ENCODE data around the gene VPS13A.
A peak's percentile ranks its signal among the peaks of the same experiment; 100 is the strongest.

VPS13A gene

GRCh38 chr9:77177143-77177893 is at the start of gene VPS13A:
TSS of gene VPS13A (plus strand) at chr9:77177534. CDS start at chr9:77177705, 171 bp downstream.
- H3F3A ChIP-seq (ENCODE audit: insufficient read depth, low read length) = peaks cover 6% of the 10 kb centered on the region; the same call in 1 of the 2 replicates
- H3K27ac ChIP-seq (ENCODE audit: low read depth, low read length, poor library complexity, severe bottlenecking) = peak within 1 kb of the TSS; percentile 67
- no peaks in the 10 kb centered on the region for H4K20me1 ChIP-seq (ENCODE audit: insufficient read depth, low read length)
- H3K79me2 ChIP-seq (ENCODE audit: insufficient read depth, low read length) = peaks cover 42% of the 10 kb centered on the region
- H3K27me3 ChIP-seq (ENCODE audit: insufficient read depth, low read length) = no peaks in the 10 kb centered on the region
- H3K4me3 ChIP-seq (ENCODE audit: low read depth, low read length, poor library complexity, severe bottlenecking) = peak within 1 kb of the TSS; percentile 76
- H3K36me3 ChIP-seq (ENCODE audit: insufficient read depth, low read length) = no peaks in the 10 kb centered on the region
- peak within 1 kb of the TSS; percentile 79 for H3K9ac ChIP-seq (ENCODE audit: low read length)
- H3K9me2 ChIP-seq (ENCODE audit: low read depth, low read length) = no peaks in the 10 kb centered on the region
- H3K9me3 ChIP-seq (ENCODE audit: low read length) = no peaks in the 10 kb centered on the region
- H2AFZ ChIP-seq (ENCODE audit: low read length) = peak within 1 kb of the TSS; percentile 72; the same call in 1 of the 2 replicates
- TF ChIP-seq EZH2 (IDR thresholded peaks at IDR 0.05; ENCODE audit: borderline replicate concordance, low read length) = no peak
- TF ChIP-seq, protein P1, sequence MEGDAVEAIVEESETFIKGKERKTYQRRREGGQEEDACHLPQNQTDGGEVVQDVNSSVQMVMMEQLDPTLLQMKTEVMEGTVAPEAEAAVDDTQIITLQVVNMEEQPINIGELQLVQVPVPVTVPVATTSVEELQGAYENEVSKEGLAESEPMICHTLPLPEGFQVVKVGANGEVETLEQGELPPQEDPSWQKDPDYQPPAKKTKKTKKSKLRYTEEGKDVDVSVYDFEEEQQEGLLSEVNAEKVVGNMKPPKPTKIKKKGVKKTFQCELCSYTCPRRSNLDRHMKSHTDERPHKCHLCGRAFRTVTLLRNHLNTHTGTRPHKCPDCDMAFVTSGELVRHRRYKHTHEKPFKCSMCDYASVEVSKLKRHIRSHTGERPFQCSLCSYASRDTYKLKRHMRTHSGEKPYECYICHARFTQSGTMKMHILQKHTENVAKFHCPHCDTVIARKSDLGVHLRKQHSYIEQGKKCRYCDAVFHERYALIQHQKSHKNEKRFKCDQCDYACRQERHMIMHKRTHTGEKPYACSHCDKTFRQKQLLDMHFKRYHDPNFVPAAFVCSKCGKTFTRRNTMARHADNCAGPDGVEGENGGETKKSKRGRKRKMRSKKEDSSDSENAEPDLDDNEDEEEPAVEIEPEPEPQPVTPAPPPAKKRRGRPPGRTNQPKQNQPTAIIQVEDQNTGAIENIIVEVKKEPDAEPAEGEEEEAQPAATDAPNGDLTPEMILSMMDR (IDR thresholded peaks at IDR 0.05; ENCODE audit: low read length) = peak; percentile 39; the same call in 1 of the 2 replicates
- H3K4me2 ChIP-seq (ENCODE audit: low read length) = peak within 1 kb of the TSS; percentile 98
- peaks cover 30% of the 10 kb centered on the region for H3K4me1 ChIP-seq (ENCODE audit: insufficient read depth, low read length, severe bottlenecking)

DNA sequence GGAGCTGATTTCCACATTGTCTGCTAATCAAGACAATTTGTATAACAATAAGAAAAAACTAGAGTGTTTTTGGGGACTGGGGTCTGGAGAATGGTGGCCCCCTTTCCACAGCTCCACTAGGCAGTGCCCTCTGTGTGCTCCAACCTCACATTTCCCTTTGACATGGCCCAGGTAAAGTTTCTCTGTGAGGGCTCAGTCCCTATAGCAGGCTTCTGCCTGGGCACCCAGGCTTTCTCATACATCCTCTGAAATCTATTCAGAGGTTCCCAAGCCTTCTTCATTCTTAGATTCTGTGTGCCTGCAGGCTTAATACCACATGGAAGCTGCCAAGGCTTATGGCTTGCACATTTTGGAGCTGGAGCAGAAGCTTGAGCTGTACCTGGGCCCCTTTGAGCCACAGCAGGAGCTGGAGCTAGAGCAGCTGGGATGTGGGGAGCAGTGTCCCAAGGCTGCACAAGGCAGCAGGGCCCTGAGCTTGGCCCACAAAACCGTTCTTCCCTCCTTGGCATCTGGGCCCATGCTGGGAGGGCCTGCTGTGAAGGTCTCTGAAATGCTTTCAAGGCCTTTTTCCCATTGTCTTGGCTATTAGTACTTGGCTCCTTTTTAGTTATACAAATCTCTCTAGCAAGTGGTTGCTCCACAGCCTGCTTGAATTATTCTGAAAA is 49.1 kb upstream of the VPS13A start:
- no peaks in the 10 kb centered on the region for H3K4me1 ChIP-seq (ENCODE audit: insufficient read depth, low read length, severe bottlenecking)
- H4K20me1 ChIP-seq (ENCODE audit: insufficient read depth, low read length) = no peaks in the 10 kb centered on the region
- H3K4me2 ChIP-seq (ENCODE audit: low read length) = no peak overlapping the region
- no peaks in the 10 kb centered on the region for H3F3A ChIP-seq (ENCODE audit: insufficient read depth, low read length)
- no peaks in the 10 kb centered on the region for H3K27me3 ChIP-seq (ENCODE audit: insufficient read depth, low read length)
- no peaks in the 10 kb centered on the region for H3K36me3 ChIP-seq (ENCODE audit: insufficient read depth, low read length)
- H3K9me2 ChIP-seq (ENCODE audit: low read depth, low read length) = no peaks in the 10 kb centered on the region
- H3K9me3 ChIP-seq (ENCODE audit: low read length) = no peaks in the 10 kb centered on the region
- no peak overlapping the region for H3K27ac ChIP-seq (ENCODE audit: low read depth, low read length, poor library complexity, severe bottlenecking)
- no peaks in the 10 kb centered on the region for H3K79me2 ChIP-seq (ENCODE audit: insufficient read depth, low read length)
- TF ChIP-seq, protein P1 (IDR thresholded peaks at IDR 0.05; ENCODE audit: low read length) = no peak
- TF ChIP-seq EZH2 (IDR thresholded peaks at IDR 0.05; ENCODE audit: borderline replicate concordance, low read length) = no peak
- no peak overlapping the region for H2AFZ ChIP-seq (ENCODE audit: low read length)
- H3K9ac ChIP-seq (ENCODE audit: low read length) = no peak overlapping the region
- H3K4me3 ChIP-seq (ENCODE audit: low read depth, low read length, poor library complexity, severe bottlenecking) = no peak overlapping the region

DNA sequence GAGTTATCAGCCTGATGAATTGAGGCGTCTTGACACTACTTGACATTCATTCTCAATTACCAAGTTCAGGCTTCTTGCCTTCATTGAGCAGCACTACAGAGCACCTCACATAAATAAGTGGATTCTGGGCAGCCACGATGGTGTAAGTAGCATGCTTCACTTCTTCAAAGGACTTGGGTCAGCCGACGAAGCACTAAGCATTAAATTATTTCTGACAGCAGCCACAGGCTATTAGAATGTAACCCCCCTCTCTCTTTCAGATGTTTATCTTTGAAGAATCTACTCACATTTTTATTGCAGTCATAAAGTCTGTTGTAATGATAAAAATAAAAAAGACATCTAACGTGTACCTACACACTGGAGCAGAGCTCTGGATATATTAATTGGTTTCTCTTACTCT is 45.9 kb upstream of the VPS13A start:
- no peaks in the 10 kb centered on the region for H4K20me1 ChIP-seq (ENCODE audit: insufficient read depth, low read length)
- TF ChIP-seq EZH2 (IDR thresholded peaks at IDR 0.05; ENCODE audit: borderline replicate concordance, low read length) = no peak
- TF ChIP-seq, protein P1 (IDR thresholded peaks at IDR 0.05; ENCODE audit: low read length) = no peak
- no peaks in the 10 kb centered on the region for H3K9me3 ChIP-seq (ENCODE audit: low read length)
- no peak overlapping the region for H2AFZ ChIP-seq (ENCODE audit: low read length)
- no peaks in the 10 kb centered on the region for H3K79me2 ChIP-seq (ENCODE audit: insufficient read depth, low read length)
- H3K4me3 ChIP-seq (ENCODE audit: low read depth, low read length, poor library complexity, severe bottlenecking) = no peak overlapping the region
- no peak overlapping the region for H3K9ac ChIP-seq (ENCODE audit: low read length)
- no peaks in the 10 kb centered on the region for H3F3A ChIP-seq (ENCODE audit: insufficient read depth, low read length)
- H3K36me3 ChIP-seq (ENCODE audit: insufficient read depth, low read length) = no peaks in the 10 kb centered on the region
- no peaks in the 10 kb centered on the region for H3K27me3 ChIP-seq (ENCODE audit: insufficient read depth, low read length)
- H3K4me2 ChIP-seq (ENCODE audit: low read length) = no peak overlapping the region
- no peaks in the 10 kb centered on the region for H3K9me2 ChIP-seq (ENCODE audit: low read depth, low read length)
- no peaks in the 10 kb centered on the region for H3K4me1 ChIP-seq (ENCODE audit: insufficient read depth, low read length, severe bottlenecking)
- H3K27ac ChIP-seq (ENCODE audit: low read depth, low read length, poor library complexity, severe bottlenecking) = no peak overlapping the region

Data from OCI-LY1 (cell line).